GM18858 (cell line): ENCODE measurements around the gene SZRD1.
A peak's percentile ranks its signal among the peaks of the same experiment; 100 is the strongest.

ENCODE experiments used
- ATAC-seq: cut with Tn5 transposase; IDR thresholded peaks from one replicate; pipeline ENCODE4 v1.9.1; 2021; ENCODE audit not compliant: unreplicated experiment

SZRD1 gene

GRCh38 chr1:16393570-16394521, 26.8 kb downstream of the SZRD1 start:
- ATAC-seq = no peak

- no peak for ATAC-seq
Observed at GRCh38 chr1:16394977-16395376, 27.9 kb downstream of the SZRD1 start.

- no peak for ATAC-seq
Observed at GRCh38 chr1:16396591-16396990, 29.5 kb downstream of the SZRD1 start.

- ATAC-seq = no peak
Observed at GRCh38 chr1:16397120-16397519, 30.1 kb downstream of the SZRD1 start.

GRCh38 chr1:16398371-16398953, 31.4 kb downstream of the SZRD1 start:
- ATAC-seq = no peak

- ATAC-seq = no peak
Observed at GRCh38 chr1:16402742-16403141, 35.7 kb downstream of the SZRD1 start.

GRCh38 chr1:16405441-16405840, 38.4 kb downstream of the SZRD1 start:
- no peak for ATAC-seq

- ATAC-seq = no peak
Observed at GRCh38 chr1:16406868-16407267, 39.8 kb downstream of the SZRD1 start.

- ATAC-seq = no peak
Observed at GRCh38 chr1:16409536-16410152, 42.6 kb downstream of the SZRD1 start.

- no peak for ATAC-seq
Observed at GRCh38 chr1:16410803-16411202, 43.8 kb downstream of the SZRD1 start.

- no peak for ATAC-seq
Observed at GRCh38 chr1:16413191-16413590, 46.1 kb downstream of the SZRD1 start.

- ATAC-seq = no peak
Observed at GRCh38 chr1:16418823-16419425, 51.9 kb downstream of the SZRD1 start.

- ATAC-seq = peak; percentile 66
Observed at GRCh38 chr1:16420424-16421118, 53.5 kb downstream of the SZRD1 start.

GRCh38 chr1:16421201-16421600, 54.2 kb downstream of the SZRD1 start:
- ATAC-seq = no peak

GRCh38 chr1:16422041-16422440, 55.0 kb downstream of the SZRD1 start:
- no peak for ATAC-seq

- no peak for ATAC-seq
Observed at GRCh38 chr1:16425125-16426025, 58.3 kb downstream of the SZRD1 start.

- no peak for ATAC-seq
Observed at GRCh38 chr1:16430606-16431005, 63.6 kb downstream of the SZRD1 start.

GRCh38 chr1:16433030-16433429, 66.0 kb downstream of the SZRD1 start:
- no peak for ATAC-seq

GRCh38 chr1:16434007-16434406, 67.0 kb downstream of the SZRD1 start:
- no peak for ATAC-seq

- no peak for ATAC-seq
Observed at GRCh38 chr1:16434501-16434900, 67.5 kb downstream of the SZRD1 start.
